ENCODE results near the gene TLCD1.
"Not testable (repeated sequence)": the region's sequence is repeated elsewhere in the genome, so short reads cannot be mapped to it uniquely, and the experiment has no call there.

The TLCD1 gene

GRCh38 chr17:28737770-28738679, 12.0 kb upstream of the TLCD1 start:
- Histone ChIP-seq H3K4me3 (IDR thresholded peaks at IDR 0.05; ENCODE audit: insufficient read depth, low read depth, low read length) (no peak overlapping the region), H3K36me3 (ENCODE audit: insufficient read depth) (no peaks in the 10 kb centered on the region), H3K79me2 (ENCODE audit: insufficient read depth, low read depth) (no peaks in the 10 kb centered on the region), H4K20me1 (ENCODE audit: insufficient read depth) (no peaks in the 10 kb centered on the region), H2AFZ (ENCODE audit: low read depth) (no peak overlapping the region), H3K27ac (no peak overlapping the region), H3K27me3 (ENCODE audit: insufficient read depth, low read depth) (no peaks in the 10 kb centered on the region), H3K4me2 (no peak overlapping the region), H3K9ac (no peak overlapping the region), H3K4me1 (ENCODE audit: low read depth, poor library complexity, severe bottlenecking) (peaks cover 21% of the 10 kb centered on the region)
- TF ChIP-seq CTCF (conservative IDR thresholded peaks at IDR 0.05; ENCODE audit: low read depth, low read length): no peak

GRCh38 chr17:28737316-28737715, 11.3 kb upstream of the TLCD1 start:
- H3K4me1 ChIP-seq (ENCODE audit: low read depth, poor library complexity, severe bottlenecking): peaks cover 18% of the 10 kb centered on the region
- no peak overlapping the region for H3K4me2 ChIP-seq
- H2AFZ ChIP-seq (ENCODE audit: low read depth): no peak overlapping the region
- H3K79me2 ChIP-seq (ENCODE audit: insufficient read depth, low read depth): no peaks in the 10 kb centered on the region
- H3K36me3 ChIP-seq (ENCODE audit: insufficient read depth): no peaks in the 10 kb centered on the region
- no peaks in the 10 kb centered on the region for H4K20me1 ChIP-seq (ENCODE audit: insufficient read depth)
- no peaks in the 10 kb centered on the region for H3K27me3 ChIP-seq (ENCODE audit: insufficient read depth, low read depth)
- H3K4me3 ChIP-seq (IDR thresholded peaks at IDR 0.05; ENCODE audit: insufficient read depth, low read depth, low read length): no peak overlapping the region
- TF ChIP-seq CTCF (conservative IDR thresholded peaks at IDR 0.05; ENCODE audit: low read depth, low read length): no peak
- H3K9ac ChIP-seq: no peak overlapping the region
- H3K27ac ChIP-seq: no peak overlapping the region

DNA sequence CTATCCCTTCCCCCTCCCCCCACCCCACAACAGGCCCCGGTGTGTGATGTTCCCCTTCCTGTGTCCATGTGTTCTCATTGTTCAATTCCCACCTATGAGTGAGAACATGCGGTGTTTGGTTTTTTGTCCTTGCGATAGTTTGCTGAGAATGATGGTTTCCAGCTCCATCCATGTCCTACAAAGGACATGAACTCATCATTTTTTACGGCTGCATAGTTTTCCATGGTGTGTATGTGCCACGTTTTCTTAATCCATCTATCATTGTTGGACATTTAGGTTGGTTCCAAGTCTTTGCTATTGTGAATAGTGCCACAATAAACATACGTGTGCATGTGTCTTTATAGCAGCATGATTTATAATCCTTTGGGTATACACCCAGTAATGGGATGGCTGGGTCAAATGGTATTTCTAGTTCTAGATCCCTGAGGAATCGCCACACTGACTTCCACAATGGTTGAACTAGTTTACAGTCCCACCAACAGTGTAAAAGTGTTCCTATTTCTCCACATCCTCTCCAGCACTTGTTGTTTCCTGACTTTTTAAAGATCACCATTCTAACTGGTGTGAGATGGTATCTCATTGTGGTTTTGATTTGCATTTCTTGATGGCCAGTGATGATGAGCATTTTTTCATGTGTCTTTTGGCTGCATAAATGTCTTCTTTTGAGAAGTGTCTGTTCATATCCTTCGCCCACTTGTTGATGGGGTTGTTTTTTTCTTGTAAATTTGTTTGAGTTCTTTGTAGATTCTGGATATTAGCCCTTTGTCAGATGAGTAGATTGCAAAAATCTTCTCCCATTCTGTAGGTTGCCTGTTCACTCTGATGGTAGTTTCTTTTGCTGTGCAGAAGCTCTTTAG, 10.1 kb upstream of the TLCD1 start:
- not testable (repeated sequence) for H3K4me3 ChIP-seq (IDR thresholded peaks at IDR 0.05; ENCODE audit: insufficient read depth, low read depth, low read length); H3K9ac ChIP-seq

DNA sequence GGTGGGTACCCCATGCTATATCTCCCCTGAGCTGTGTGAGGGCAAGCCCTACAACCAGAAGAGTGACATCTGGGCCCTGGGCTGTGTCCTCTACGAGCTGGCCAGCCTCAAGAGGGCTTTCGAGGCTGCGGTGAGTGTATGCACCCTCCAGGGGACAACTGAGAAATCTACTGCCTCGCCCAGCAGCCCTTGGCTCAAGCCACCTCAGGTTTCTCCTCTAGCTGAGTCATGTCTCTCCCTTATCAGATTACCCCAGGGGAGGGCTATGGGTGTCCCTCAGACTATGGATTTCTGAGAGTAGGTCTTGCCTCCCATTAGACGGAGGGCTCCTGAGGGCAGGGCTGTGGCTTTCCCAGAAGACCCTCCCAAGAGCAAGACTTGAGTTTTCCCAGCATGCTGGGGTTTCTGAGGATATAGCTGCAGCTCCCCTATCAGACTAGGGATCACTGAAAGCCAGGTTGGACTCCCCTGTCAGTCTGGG, 9.2 kb upstream of the TLCD1 start:
- TF ChIP-seq CTCF (conservative IDR thresholded peaks at IDR 0.05; ENCODE audit: low read depth, low read length): no peak
- H3K27ac ChIP-seq: no peak overlapping the region
- no peak overlapping the region for H3K9ac ChIP-seq
- H3K4me3 ChIP-seq (IDR thresholded peaks at IDR 0.05; ENCODE audit: insufficient read depth, low read depth, low read length): no peak overlapping the region
- H3K27me3 ChIP-seq (ENCODE audit: insufficient read depth, low read depth): no peaks in the 10 kb centered on the region
- no peak overlapping the region for H2AFZ ChIP-seq (ENCODE audit: low read depth)
- peaks cover 18% of the 10 kb centered on the region for H3K4me1 ChIP-seq (ENCODE audit: low read depth, poor library complexity, severe bottlenecking)
- H3K4me2 ChIP-seq: no peak overlapping the region
- no peaks in the 10 kb centered on the region for H4K20me1 ChIP-seq (ENCODE audit: insufficient read depth)
- no peaks in the 10 kb centered on the region for H3K36me3 ChIP-seq (ENCODE audit: insufficient read depth)
- H3K79me2 ChIP-seq (ENCODE audit: insufficient read depth, low read depth): no peaks in the 10 kb centered on the region

More for the DNA sequence above, 10.1 kb upstream of the TLCD1 start:
- not testable (repeated sequence) for H3K4me2 ChIP-seq; H3K27me3 ChIP-seq (ENCODE audit: insufficient read depth, low read depth); H3K36me3 ChIP-seq (ENCODE audit: insufficient read depth); H2AFZ ChIP-seq (ENCODE audit: low read depth); H3K27ac ChIP-seq; H3K79me2 ChIP-seq (ENCODE audit: insufficient read depth, low read depth); H4K20me1 ChIP-seq (ENCODE audit: insufficient read depth)
- peaks cover 18% of the 10 kb centered on the region for H3K4me1 ChIP-seq (ENCODE audit: low read depth, poor library complexity, severe bottlenecking)

Measured in KMS-11 (cell line).